MCF 10A (cell line): Measurements from ENCODE around the gene BMAL1. TPM values are rescaled to one million over a fixed set of nuclear protein-coding genes. Genes with fewer than 3 reads are reported as not detected.

Experiments used
- BruUV-seq: library from RNA; stranded (reverse); fragments of 400-500 nt; replicated peaks from 2 replicates; lab custom pipeline; 2021; lab: Mats Ljungman, UMichigan
- CTCF ChIA-PET: fragments of 300-600 bp; sonication (Branson Sonifier 250); formaldehyde crosslinking; extraction: SDS; loops from one replicate; lab custom pipeline; 2021; ENCODE audit warnings: antibody characterized with exemption, inconsistent platforms; lab: Yijun Ruan, JAX
- POLR2A ChIA-PET: fragments of 300-600, 350-650 bp; sonication (Branson Sonifier 250); formaldehyde crosslinking; extraction: SDS; loops from one replicate; lab custom pipeline; 2020; ENCODE audit warnings: antibody characterized with exemption, inconsistent platforms; lab: Yijun Ruan, JAX
- DNase-seq: peaks from one replicate; pipeline ENCODE4 v3.0.0-alpha.2; 2018; ENCODE audit not compliant: unreplicated experiment
- H3K27ac Mint-ChIP-seq: one replicate; pipeline ENCODE4 v1.8.0; 2022; ENCODE audit warnings: mild to moderate bottlenecking, low read depth, mixed read lengths; ENCODE audit not compliant: unreplicated experiment
- H3K27me3 Mint-ChIP-seq: one replicate; pipeline ENCODE4 v1.8.0; 2022; ENCODE audit warnings: mixed read lengths; ENCODE audit not compliant: insufficient read depth, unreplicated experiment
- H3K36me3 Mint-ChIP-seq: one replicate; pipeline ENCODE4 v1.8.0; 2022; ENCODE audit warnings: mild to moderate bottlenecking, moderate library complexity, mixed read lengths; ENCODE audit not compliant: insufficient read depth, unreplicated experiment
- H3K4me1 Mint-ChIP-seq: one replicate; pipeline ENCODE4 v1.8.0; 2022; ENCODE audit warnings: mixed read lengths; ENCODE audit not compliant: insufficient read depth, unreplicated experiment
- H3K4me3 Mint-ChIP-seq: one replicate; pipeline ENCODE4 v1.8.0; 2022; ENCODE audit warnings: mild to moderate bottlenecking, moderate library complexity, mixed read lengths; ENCODE audit not compliant: unreplicated experiment
- H3K9me3 Mint-ChIP-seq: one replicate; pipeline ENCODE4 v1.8.0; 2022; ENCODE audit warnings: mixed read lengths; ENCODE audit not compliant: unreplicated experiment
- intact Hi-C: fragments of 100-400 bp; cut with micrococcal nuclease; formaldehyde crosslinking; loops from 2 replicates; pipeline ENCODE4 v1.14.1; 2022
- total RNA-seq: library from RNA; stranded (reverse); gene quantifications from 2 replicates; pipeline ENCODE4 v1.2.3, GENCODE V29; 2022
- TF ChIP-seq, protein P1 (sequence below): fragments of 200-600 bp; IDR thresholded peaks from one replicate; pipeline ENCODE4 v1.8.0; 2022; ENCODE audit warnings: antibody characterized with exemption, mild to moderate bottlenecking; ENCODE audit not compliant: unreplicated experiment

Gene BMAL1
- total RNA-seq, 1 experiment from 2014 or later: 88.4 TPM

DNA sequence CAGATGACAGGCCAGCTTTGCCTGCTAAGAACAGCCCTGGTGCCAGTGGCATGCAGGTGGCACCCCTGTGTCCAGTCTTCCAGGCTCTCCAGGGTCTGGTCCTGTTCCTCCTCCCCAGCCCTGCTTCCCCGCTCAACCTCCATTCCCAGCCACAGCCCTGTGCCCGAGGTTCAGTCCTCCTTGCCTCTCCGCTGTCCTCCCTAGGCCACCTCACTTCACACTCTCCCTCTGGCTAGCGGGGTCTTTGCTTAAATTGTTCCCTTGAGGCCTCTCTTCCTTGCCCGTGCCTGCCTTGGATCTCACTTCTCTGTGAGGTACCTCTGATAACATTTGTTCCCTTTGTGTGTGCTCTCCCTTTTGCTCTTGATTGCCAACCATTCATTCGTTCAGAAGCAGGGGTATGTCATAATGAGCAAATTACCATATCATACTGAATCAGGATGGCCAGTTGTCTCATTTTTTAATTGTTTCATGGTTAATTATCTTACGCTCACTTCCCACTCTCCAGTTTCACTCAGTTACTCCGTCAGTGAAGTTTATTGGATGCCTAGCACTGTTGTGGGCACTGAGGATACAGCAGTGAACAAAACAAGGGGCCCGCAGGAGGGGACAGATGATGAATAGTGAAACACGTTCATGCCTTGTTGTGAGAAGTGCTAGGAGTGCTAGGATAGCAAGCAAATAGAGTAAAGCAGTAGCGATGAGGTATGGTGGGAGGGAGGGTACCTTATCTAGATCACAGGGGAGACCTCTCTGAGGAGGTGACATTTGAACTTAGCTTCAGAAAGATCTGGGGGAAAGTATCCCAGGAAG lies 7.4 kb downstream of the BMAL1 start:
- Mint-ChIP-seq H3K4me1 (peaks cover 58% of the 10 kb centered on the region), H3K4me3 (no peak overlapping the region), H3K9me3 (no peaks in the 10 kb centered on the region), H3K27me3 (no peaks in the 10 kb centered on the region), H3K36me3 (peaks cover 4% of the 10 kb centered on the region), H3K27ac (no peak overlapping the region)
- intact Hi-C loops: loop anchor here (5.0 kb wide), 1 partner anchor 33 kb away; no protein-coding TSS in a partner anchor
- ChIA-PET CTCF (interaction anchor here (0.6 to 1.8 kb wide), 6 partner anchors 7 to 518 kb away, joined by 3 to 9 read pairs (median 4); no protein-coding TSS in a partner anchor), POLR2A (no interaction called here)
- DNase-seq: no peak
- TF ChIP-seq, protein P1, sequence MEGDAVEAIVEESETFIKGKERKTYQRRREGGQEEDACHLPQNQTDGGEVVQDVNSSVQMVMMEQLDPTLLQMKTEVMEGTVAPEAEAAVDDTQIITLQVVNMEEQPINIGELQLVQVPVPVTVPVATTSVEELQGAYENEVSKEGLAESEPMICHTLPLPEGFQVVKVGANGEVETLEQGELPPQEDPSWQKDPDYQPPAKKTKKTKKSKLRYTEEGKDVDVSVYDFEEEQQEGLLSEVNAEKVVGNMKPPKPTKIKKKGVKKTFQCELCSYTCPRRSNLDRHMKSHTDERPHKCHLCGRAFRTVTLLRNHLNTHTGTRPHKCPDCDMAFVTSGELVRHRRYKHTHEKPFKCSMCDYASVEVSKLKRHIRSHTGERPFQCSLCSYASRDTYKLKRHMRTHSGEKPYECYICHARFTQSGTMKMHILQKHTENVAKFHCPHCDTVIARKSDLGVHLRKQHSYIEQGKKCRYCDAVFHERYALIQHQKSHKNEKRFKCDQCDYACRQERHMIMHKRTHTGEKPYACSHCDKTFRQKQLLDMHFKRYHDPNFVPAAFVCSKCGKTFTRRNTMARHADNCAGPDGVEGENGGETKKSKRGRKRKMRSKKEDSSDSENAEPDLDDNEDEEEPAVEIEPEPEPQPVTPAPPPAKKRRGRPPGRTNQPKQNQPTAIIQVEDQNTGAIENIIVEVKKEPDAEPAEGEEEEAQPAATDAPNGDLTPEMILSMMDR: no peak
- BruUV-seq: no TSS peak

DNA sequence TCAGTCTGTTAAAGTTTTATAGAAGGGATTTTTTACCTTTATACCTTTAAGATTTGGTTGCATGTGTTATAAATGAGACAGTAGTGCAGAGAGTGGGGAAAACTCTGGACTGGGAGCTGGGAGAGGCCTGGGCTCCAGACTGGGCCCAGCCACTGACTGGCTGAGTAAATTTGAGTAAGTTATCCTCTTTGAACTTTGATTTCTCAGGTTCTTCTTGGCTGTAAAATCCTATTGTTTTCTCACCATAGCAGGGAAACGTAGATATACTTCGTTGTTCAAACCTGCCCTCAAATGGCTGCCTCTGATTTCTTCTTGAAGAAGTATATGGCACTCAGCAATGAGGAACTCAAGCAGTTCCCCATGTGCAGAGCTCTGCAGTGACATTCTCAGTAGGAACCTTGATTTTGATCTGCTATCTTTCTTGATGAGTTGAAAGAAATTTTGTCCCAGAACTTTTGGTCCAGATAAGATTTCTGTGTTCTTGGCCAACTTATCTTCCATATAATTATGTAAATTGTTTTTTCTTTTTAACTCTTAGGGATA lies 8.8 kb downstream of the BMAL1 start:
- H3K4me1 Mint-ChIP-seq: peaks cover 53% of the 10 kb centered on the region
- ChIA-PET CTCF (interaction anchor here (0.6 to 1.7 kb wide), 3 partner anchors 14 to 49 kb away, joined by 4 to 5 read pairs (median 5); no protein-coding TSS in a partner anchor), POLR2A (interaction anchor here (0.6 to 1.4 kb wide), 3 partner anchors 15 to 70 kb away, joined by 3 to 4 read pairs (median 3); no protein-coding TSS in a partner anchor)
- H3K27me3 Mint-ChIP-seq: no peaks in the 10 kb centered on the region
- no TSS peak for BruUV-seq
- DNase-seq: no peak
- TF ChIP-seq, protein P1: no peak
- no peak overlapping the region for H3K27ac Mint-ChIP-seq
- intact Hi-C loops: loop anchor here (5.0 kb wide), 1 partner anchor 34 kb away; no protein-coding TSS in a partner anchor
- no peaks in the 10 kb centered on the region for H3K9me3 Mint-ChIP-seq
- no peak overlapping the region for H3K4me3 Mint-ChIP-seq
- H3K36me3 Mint-ChIP-seq: peaks cover 4% of the 10 kb centered on the region

DNA sequence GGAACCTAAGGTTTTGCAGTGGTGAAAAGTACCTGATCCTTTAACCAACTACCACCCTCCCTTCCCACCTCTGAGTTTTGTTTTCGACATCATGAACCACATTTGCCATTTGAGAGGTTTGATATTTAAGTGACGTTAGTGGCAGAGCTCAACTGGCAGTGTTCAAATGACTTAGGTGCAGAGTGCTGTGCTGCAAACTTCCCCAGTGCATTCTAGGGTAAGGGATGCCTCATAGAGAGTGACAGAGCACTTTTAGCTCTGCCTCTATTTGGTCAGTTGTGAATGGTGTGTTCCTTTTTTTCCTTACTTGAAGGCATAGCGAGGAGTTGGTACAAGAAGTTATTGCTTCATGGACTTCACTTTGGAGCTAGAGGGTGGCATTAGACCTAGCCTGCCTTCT lies 9.4 kb downstream of the BMAL1 start:
- no peak for DNase-seq
- Mint-ChIP-seq H3K27ac (no peak overlapping the region), H3K9me3 (no peaks in the 10 kb centered on the region), H3K36me3 (peaks cover 4% of the 10 kb centered on the region), H3K27me3 (no peaks in the 10 kb centered on the region), H3K4me3 (no peak overlapping the region), H3K4me1 (peaks cover 48% of the 10 kb centered on the region)
- ChIA-PET CTCF (interaction anchor here (0.6 to 1.5 kb wide), 3 partner anchors 13 to 43 kb away, joined by 3 to 5 read pairs (median 4); no protein-coding TSS in a partner anchor), POLR2A (interaction anchor here (0.6 to 1.4 kb wide), 5 partner anchors 16 to 71 kb away, joined by 3 to 4 read pairs (median 3); no protein-coding TSS in a partner anchor)
- intact Hi-C loops: loop anchor here (5.0 kb wide), 1 partner anchor 35 kb away; no protein-coding TSS in a partner anchor
- no TSS peak for BruUV-seq
- TF ChIP-seq, protein P1: no peak

DNA sequence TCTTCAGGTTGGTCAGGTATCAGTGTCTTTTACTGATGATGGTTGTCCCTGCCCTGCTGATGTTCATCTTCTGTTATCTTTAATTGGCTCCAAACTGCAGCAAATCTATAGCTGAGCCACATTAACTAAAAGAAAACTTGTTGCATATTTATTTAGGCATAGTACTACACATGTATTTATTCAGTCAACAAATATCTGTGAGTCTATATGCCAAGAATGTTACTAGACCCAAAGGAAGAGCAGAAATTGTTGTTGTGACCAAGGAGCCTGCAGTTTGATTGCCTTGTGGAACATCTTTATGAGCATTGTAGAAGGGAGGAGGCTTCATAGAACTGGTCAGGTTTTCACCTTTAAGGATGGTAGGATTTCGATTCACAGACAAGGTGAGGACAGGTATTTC lies 10.1 kb downstream of the BMAL1 start:
- intact Hi-C loops: loop anchor here (5.0 kb wide), 1 partner anchor 35 kb away; no protein-coding TSS in a partner anchor
- TF ChIP-seq, protein P1: no peak
- Mint-ChIP-seq H3K27ac (no peak overlapping the region), H3K27me3 (no peaks in the 10 kb centered on the region), H3K4me3 (no peak overlapping the region), H3K4me1 (peaks cover 44% of the 10 kb centered on the region), H3K9me3 (no peaks in the 10 kb centered on the region), H3K36me3 (peaks cover 4% of the 10 kb centered on the region)
- DNase-seq: no peak
- ChIA-PET CTCF (interaction anchor here (1.1 to 1.5 kb wide), 2 partner anchors 12 to 56 kb away, joined by 3 to 5 read pairs; no protein-coding TSS in a partner anchor), POLR2A (interaction anchor here (0.7 to 1.4 kb wide), 4 partner anchors 20 to 900 kb away, joined by 3 to 4 read pairs (median 3); no protein-coding TSS in a partner anchor)
- BruUV-seq: no TSS peak
